Upper lobe of right lung (tissue), 1 donor: ENCODE measurements around the gene RPA1. TPM values are rescaled to one million over a fixed set of nuclear protein-coding genes. Genes with fewer than 3 reads are reported as not detected.
A peak's percentile ranks its signal among the peaks of the same experiment; 100 is the strongest.

Experiments
- ATAC-seq: fragments of 200-7000 bp; cut with Tn5 transposase; one replicate; pipeline ENCODE4 v1.9.1; 2020; ENCODE audit warnings: mild to moderate bottlenecking, moderate library complexity
- DNase-seq: peaks from one replicate; pipeline ENCODE4 v3.0.0-alpha.2; 2020
- H3K27ac ChIP-seq: fragments of 200-600 bp; one replicate; pipeline ENCODE4 v1.8.0; 2022
- H3K27me3 ChIP-seq: fragments of 200-600 bp; one replicate; pipeline ENCODE4 v1.8.0; 2022; ENCODE audit warnings: mild to moderate bottlenecking
- H3K36me3 ChIP-seq: fragments of 200-600 bp; one replicate; pipeline ENCODE4 v1.8.0; 2022
- H3K4me1 ChIP-seq: fragments of 200-600 bp; one replicate; pipeline ENCODE4 v1.8.0; 2022
- H3K4me3 ChIP-seq: fragments of 200-600 bp; one replicate; pipeline ENCODE4 v1.8.0; 2022; ENCODE audit warnings: mild to moderate bottlenecking
- H3K9me3 ChIP-seq: fragments of 200-600 bp; one replicate; pipeline ENCODE4 v1.8.0; 2022
- intact Hi-C: fragments of 100-400 bp; cut with DNase I; formaldehyde crosslinking; loops from one replicate; pipeline ENCODE4 v1.11.0; 2022
- total RNA-seq: library from RNA; stranded (reverse); fragmentation: NEBNext Ultra II Directional; extraction: Animal tissue kit (Norgen Biotek cat#: 25700); gene quantifications from one replicate; pipeline ENCODE4 v1.2.1, GENCODE V29; 2021
- TF ChIP-seq, protein P1 (sequence below): fragments of 200-600 bp; IDR thresholded peaks from one replicate; pipeline ENCODE4 v1.8.0; 2022; ENCODE audit warnings: antibody characterized with exemption
- donor health status: DM: no; HTN: yes; CAD: no; lungs with severe emphysema.

The RPA1 gene
- total RNA-seq, 1 donor from 2014 or later = 56.7 TPM

GRCh38 chr17:1861391-1862010 is 31.7 kb downstream of the RPA1 start:
- DNase-seq (no peak), ATAC-seq (no peak)
- H3K36me3 ChIP-seq = peaks cover 11% of the 10 kb centered on the region
- TF ChIP-seq, protein P1, sequence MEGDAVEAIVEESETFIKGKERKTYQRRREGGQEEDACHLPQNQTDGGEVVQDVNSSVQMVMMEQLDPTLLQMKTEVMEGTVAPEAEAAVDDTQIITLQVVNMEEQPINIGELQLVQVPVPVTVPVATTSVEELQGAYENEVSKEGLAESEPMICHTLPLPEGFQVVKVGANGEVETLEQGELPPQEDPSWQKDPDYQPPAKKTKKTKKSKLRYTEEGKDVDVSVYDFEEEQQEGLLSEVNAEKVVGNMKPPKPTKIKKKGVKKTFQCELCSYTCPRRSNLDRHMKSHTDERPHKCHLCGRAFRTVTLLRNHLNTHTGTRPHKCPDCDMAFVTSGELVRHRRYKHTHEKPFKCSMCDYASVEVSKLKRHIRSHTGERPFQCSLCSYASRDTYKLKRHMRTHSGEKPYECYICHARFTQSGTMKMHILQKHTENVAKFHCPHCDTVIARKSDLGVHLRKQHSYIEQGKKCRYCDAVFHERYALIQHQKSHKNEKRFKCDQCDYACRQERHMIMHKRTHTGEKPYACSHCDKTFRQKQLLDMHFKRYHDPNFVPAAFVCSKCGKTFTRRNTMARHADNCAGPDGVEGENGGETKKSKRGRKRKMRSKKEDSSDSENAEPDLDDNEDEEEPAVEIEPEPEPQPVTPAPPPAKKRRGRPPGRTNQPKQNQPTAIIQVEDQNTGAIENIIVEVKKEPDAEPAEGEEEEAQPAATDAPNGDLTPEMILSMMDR = no peak
- no peaks in the 10 kb centered on the region for H3K27me3 ChIP-seq
- H3K27ac ChIP-seq = no peak overlapping the region
- intact Hi-C loops = no loop called here
- no peaks in the 10 kb centered on the region for H3K4me1 ChIP-seq
- no peak overlapping the region for H3K4me3 ChIP-seq
- no peaks in the 10 kb centered on the region for H3K9me3 ChIP-seq

- intact Hi-C loops = no loop called here
- Histone ChIP-seq H3K4me1 (no peaks in the 10 kb centered on the region), H3K4me3 (no peak overlapping the region), H3K36me3 (peaks cover 25% of the 10 kb centered on the region), H3K9me3 (no peaks in the 10 kb centered on the region), H3K27me3 (no peaks in the 10 kb centered on the region), H3K27ac (no peak overlapping the region)
- ATAC-seq (peak; percentile 81), DNase-seq (no peak)
- TF ChIP-seq, protein P1 = peak; percentile 66
Measured at GRCh38 chr17:1865252-1866037, 35.6 kb downstream of the RPA1 start.

- Histone ChIP-seq H3K4me1 (no peaks in the 10 kb centered on the region), H3K4me3 (no peak overlapping the region), H3K27me3 (no peaks in the 10 kb centered on the region), H3K36me3 (peaks cover 21% of the 10 kb centered on the region), H3K27ac (no peak overlapping the region), H3K9me3 (no peaks in the 10 kb centered on the region)
- intact Hi-C loops = no loop called here
- ATAC-seq (no peak), DNase-seq (no peak)
- TF ChIP-seq, protein P1 = no peak
Measured at GRCh38 chr17:1867307-1867706, 37.5 kb downstream of the RPA1 start.

DNA sequence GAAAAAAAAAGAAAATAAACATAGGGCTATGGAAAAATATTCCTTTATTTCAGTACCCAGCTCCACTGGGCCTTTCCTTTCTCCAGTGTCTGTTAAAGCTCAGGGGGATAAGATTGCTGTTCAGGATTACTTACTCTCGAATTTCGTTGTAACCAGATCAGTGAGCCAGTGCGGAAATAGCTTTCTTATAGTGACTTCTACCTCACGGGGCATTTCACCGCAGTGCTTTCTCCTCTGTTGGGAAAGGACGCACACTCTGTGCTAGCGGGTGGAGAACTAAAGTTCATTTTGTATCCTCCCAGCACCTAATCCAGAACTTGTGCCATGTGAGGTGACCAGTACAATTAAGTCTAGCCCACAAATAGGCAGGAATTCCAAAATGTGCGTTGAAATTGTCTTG is 38.3 kb downstream of the RPA1 start:
- H3K36me3 ChIP-seq = peaks cover 21% of the 10 kb centered on the region
- TF ChIP-seq, protein P1 = no peak
- intact Hi-C loops = no loop called here

DNA sequence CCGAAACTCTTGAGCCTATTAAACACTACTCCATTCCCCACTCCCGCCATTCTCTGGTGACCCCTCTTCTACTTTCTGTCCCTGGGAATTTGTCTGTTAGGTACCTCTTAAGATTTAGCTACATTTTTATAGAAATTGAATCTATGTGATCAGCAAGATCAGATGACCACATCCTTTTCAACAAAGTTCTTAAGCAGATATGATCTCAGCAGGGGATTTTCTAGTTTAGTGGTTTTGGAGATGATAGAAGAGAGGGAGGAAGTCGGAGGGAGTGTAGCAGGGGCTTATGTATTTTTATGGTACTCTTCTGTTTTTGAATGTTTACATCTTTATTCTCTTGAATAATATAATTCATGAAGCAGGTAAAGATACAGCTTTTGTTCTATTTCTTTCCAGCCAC is 40.8 kb downstream of the RPA1 start:
- Histone ChIP-seq H3K27ac (no peak overlapping the region), H3K4me3 (no peak overlapping the region), H3K9me3 (no peaks in the 10 kb centered on the region), H3K27me3 (no peaks in the 10 kb centered on the region), H3K36me3 (peaks cover 33% of the 10 kb centered on the region), H3K4me1 (no peaks in the 10 kb centered on the region)
- intact Hi-C loops = no loop called here
- DNase-seq (no peak), ATAC-seq (no peak)
- TF ChIP-seq, protein P1 = no peak

More for the DNA sequence above, 38.3 kb downstream of the RPA1 start:
- ATAC-seq (no peak), DNase-seq (no peak)
- H3K9me3 ChIP-seq = no peaks in the 10 kb centered on the region
- H3K4me3 ChIP-seq = no peak overlapping the region
- H3K27me3 ChIP-seq = no peaks in the 10 kb centered on the region
- no peak overlapping the region for H3K27ac ChIP-seq
- H3K4me1 ChIP-seq = no peaks in the 10 kb centered on the region
